ENCODE measurements around the gene ZZZ3. TPM values are rescaled to one million over a fixed set of nuclear protein-coding genes. Genes with fewer than 3 reads are reported as not detected.

Gene ZZZ3
- total and polyA plus RNA-seq, 2 of the 13 experiments (the other 11 are each of a cell fraction or from before 2014, with no cell fraction given) = 18.1 to 50.2 TPM

DNA sequence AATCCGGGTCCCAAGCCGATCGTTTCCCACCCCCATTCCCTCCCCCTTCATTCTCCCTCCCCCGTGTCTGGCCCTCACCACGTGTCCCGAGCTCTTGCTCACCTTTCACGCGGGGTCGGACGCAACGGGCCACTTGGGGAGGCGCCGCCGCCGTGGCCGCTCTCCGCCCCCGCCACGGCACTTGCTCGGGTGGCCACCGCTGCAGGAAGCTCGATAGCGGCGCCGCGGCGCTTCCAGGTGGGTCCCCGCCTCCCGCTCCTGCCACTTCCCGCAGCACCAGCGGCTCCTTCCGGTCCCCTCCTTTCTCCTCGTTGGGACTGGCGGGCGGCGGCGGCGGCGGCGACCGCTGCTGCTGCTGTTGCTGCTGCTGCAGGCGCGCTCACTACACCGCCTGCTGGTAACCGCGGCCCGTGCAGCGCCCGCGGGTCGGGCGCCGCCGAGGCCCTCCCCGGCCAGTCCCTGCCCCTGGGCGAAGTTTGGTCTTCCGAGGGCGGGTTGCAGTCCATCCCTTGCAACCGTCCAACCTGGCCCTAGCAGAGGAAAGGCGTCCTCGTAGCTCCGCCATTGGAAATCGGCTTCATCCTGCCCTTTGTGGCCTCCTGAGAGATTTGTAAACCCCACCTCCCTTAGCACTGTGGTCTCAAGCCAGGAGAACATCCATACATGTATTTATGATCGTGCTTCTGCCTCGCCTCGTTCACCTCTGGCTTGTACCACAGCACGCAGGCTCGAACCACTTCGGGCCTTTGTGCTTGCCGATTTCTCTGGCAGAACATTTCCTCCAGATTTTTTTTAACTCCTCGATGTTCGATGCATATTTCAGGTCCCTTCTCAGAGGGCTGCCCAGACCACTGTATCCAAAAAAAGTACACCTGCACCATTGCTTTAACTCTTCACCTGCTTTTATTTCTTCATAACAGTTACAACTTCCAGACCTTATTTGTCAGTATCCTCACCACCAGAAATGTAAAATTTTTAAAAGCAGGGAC is 996 bp upstream of the ZZZ3 start (continued):
- TF ChIP-seq FOXJ3 (CRISPR knock-in tag; IDR thresholded peaks at IDR 0.05; ENCODE audit: borderline replicate concordance) = no peak
- TF ChIP-seq, protein P1, sequence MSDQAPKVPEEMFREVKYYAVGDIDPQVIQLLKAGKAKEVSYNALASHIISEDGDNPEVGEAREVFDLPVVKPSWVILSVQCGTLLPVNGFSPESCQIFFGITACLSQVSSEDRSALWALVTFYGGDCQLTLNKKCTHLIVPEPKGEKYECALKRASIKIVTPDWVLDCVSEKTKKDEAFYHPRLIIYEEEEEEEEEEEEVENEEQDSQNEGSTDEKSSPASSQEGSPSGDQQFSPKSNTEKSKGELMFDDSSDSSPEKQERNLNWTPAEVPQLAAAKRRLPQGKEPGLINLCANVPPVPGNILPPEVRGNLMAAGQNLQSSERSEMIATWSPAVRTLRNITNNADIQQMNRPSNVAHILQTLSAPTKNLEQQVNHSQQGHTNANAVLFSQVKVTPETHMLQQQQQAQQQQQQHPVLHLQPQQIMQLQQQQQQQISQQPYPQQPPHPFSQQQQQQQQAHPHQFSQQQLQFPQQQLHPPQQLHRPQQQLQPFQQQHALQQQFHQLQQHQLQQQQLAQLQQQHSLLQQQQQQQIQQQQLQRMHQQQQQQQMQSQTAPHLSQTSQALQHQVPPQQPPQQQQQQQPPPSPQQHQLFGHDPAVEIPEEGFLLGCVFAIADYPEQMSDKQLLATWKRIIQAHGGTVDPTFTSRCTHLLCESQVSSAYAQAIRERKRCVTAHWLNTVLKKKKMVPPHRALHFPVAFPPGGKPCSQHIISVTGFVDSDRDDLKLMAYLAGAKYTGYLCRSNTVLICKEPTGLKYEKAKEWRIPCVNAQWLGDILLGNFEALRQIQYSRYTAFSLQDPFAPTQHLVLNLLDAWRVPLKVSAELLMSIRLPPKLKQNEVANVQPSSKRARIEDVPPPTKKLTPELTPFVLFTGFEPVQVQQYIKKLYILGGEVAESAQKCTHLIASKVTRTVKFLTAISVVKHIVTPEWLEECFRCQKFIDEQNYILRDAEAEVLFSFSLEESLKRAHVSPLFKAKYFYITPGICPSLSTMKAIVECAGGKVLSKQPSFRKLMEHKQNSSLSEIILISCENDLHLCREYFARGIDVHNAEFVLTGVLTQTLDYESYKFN (CRISPR knock-in tag; conservative IDR thresholded peaks at IDR 0.05) = peak; percentile 34
- TF ChIP-seq RAD21 (CRISPR knock-in tag; IDR thresholded peaks at IDR 0.05) = peak; percentile 94
- TF ChIP-seq, protein P2, sequence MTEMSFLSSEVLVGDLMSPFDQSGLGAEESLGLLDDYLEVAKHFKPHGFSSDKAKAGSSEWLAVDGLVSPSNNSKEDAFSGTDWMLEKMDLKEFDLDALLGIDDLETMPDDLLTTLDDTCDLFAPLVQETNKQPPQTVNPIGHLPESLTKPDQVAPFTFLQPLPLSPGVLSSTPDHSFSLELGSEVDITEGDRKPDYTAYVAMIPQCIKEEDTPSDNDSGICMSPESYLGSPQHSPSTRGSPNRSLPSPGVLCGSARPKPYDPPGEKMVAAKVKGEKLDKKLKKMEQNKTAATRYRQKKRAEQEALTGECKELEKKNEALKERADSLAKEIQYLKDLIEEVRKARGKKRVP (CRISPR knock-in tag; IDR thresholded peaks at IDR 0.05) = no peak
- no peak; the same call in 1 of the 2 replicates for TF ChIP-seq ZNF441 (CRISPR knock-in tag; IDR thresholded peaks at IDR 0.05; ENCODE audit: borderline replicate concordance)
- no peak for TF ChIP-seq TBL1XR1 (IDR thresholded peaks at IDR 0.05; ENCODE audit: borderline replicate concordance, low read length, partially characterized antibody)
- no peak for TF ChIP-seq KAT2B (IDR thresholded peaks at IDR 0.05; ENCODE audit: borderline replicate concordance, low read depth, low read length)
- no peak for TF ChIP-seq CBX5 (CRISPR knock-in tag; IDR thresholded peaks at IDR 0.05; ENCODE audit: borderline replicate concordance)
- TF ChIP-seq MZF1 (CRISPR knock-in tag; IDR thresholded peaks at IDR 0.05; ENCODE audit: borderline replicate concordance) = no peak
- no peak for TF ChIP-seq ZNF3 (CRISPR knock-in tag; IDR thresholded peaks at IDR 0.05)
- TF ChIP-seq ZNF317 (CRISPR knock-in tag; IDR thresholded peaks at IDR 0.05) = no peak
- TF ChIP-seq GATA4 (IDR thresholded peaks at IDR 0.05; ENCODE audit: borderline replicate concordance, low read depth) = no peak
- no peak for TF ChIP-seq ZNF703 (CRISPR knock-in tag; IDR thresholded peaks at IDR 0.05; ENCODE audit: borderline replicate concordance)
- no peak; the same call in 1 of the 2 replicates for TF ChIP-seq ZNF768 (CRISPR knock-in tag; IDR thresholded peaks at IDR 0.05)
- TF ChIP-seq, protein P3, sequence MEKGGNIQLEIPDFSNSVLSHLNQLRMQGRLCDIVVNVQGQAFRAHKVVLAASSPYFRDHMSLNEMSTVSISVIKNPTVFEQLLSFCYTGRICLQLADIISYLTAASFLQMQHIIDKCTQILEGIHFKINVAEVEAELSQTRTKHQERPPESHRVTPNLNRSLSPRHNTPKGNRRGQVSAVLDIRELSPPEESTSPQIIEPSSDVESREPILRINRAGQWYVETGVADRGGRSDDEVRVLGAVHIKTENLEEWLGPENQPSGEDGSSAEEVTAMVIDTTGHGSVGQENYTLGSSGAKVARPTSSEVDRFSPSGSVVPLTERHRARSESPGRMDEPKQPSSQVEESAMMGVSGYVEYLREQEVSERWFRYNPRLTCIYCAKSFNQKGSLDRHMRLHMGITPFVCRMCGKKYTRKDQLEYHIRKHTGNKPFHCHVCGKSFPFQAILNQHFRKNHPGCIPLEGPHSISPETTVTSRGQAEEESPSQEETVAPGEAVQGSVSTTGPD (CRISPR knock-in tag; IDR thresholded peaks at IDR 0.05) = no peak
- TF ChIP-seq ZSCAN20 (CRISPR knock-in tag; IDR thresholded peaks at IDR 0.05; ENCODE audit: borderline replicate concordance) = no peak; the same call in 1 of the 2 replicates
- TF ChIP-seq, protein P4, sequence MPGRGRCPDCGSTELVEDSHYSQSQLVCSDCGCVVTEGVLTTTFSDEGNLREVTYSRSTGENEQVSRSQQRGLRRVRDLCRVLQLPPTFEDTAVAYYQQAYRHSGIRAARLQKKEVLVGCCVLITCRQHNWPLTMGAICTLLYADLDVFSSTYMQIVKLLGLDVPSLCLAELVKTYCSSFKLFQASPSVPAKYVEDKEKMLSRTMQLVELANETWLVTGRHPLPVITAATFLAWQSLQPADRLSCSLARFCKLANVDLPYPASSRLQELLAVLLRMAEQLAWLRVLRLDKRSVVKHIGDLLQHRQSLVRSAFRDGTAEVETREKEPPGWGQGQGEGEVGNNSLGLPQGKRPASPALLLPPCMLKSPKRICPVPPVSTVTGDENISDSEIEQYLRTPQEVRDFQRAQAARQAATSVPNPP (CRISPR knock-in tag; IDR thresholded peaks at IDR 0.05) = no peak
- TF ChIP-seq ZNF446 (CRISPR knock-in tag; IDR thresholded peaks at IDR 0.05) = no peak
- TF ChIP-seq ONECUT2 (CRISPR knock-in tag; IDR thresholded peaks at IDR 0.05) = no peak
- TF ChIP-seq, protein P5, sequence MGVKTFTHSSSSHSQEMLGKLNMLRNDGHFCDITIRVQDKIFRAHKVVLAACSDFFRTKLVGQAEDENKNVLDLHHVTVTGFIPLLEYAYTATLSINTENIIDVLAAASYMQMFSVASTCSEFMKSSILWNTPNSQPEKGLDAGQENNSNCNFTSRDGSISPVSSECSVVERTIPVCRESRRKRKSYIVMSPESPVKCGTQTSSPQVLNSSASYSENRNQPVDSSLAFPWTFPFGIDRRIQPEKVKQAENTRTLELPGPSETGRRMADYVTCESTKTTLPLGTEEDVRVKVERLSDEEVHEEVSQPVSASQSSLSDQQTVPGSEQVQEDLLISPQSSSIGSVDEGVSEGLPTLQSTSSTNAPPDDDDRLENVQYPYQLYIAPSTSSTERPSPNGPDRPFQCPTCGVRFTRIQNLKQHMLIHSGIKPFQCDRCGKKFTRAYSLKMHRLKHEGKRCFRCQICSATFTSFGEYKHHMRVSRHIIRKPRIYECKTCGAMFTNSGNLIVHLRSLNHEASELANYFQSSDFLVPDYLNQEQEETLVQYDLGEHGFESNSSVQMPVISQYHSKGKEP (CRISPR knock-in tag; IDR thresholded peaks at IDR 0.05) = no peak

Data from HepG2 (cell line).